SKM-1 (cell line): ENCODE results near the gene ATP1A1.

Source experiments
- DNase-seq: peaks from one replicate; lab custom pipeline; 2025; ENCODE audit not compliant: unreplicated experiment; lab: John Stamatoyannopoulos, UW

The ATP1A1 gene

GRCh38 chr1:116433275-116434257, 60.5 kb downstream of the ATP1A1 start:
- no peak for DNase-seq

GRCh38 chr1:116434849-116435248, 61.8 kb downstream of the ATP1A1 start:
- no peak for DNase-seq

- no peak for DNase-seq
Measured at GRCh38 chr1:116435806-116436610, 63.0 kb downstream of the ATP1A1 start.

GRCh38 chr1:116436611-116436970, 63.5 kb downstream of the ATP1A1 start:
- DNase-seq = peak; percentile 8

GRCh38 chr1:116439701-116440100, 66.7 kb downstream of the ATP1A1 start:
- no peak for DNase-seq

- DNase-seq = no peak
Measured at GRCh38 chr1:116440731-116441130, 67.7 kb downstream of the ATP1A1 start.

- no peak for DNase-seq
Measured at GRCh38 chr1:116445534-116445933, 72.5 kb downstream of the ATP1A1 start.

- DNase-seq = no peak
Measured at GRCh38 chr1:116446686-116447085, 73.6 kb downstream of the ATP1A1 start.

GRCh38 chr1:116448785-116449385, 75.8 kb downstream of the ATP1A1 start:
- no peak for DNase-seq

GRCh38 chr1:116449578-116449977, 76.5 kb downstream of the ATP1A1 start:
- DNase-seq = no peak

- DNase-seq = no peak
Measured at GRCh38 chr1:116451702-116452101, 78.7 kb downstream of the ATP1A1 start.

- no peak for DNase-seq
Measured at GRCh38 chr1:116453481-116453880, 80.4 kb downstream of the ATP1A1 start.

GRCh38 chr1:116453906-116454305, 80.9 kb downstream of the ATP1A1 start:
- no peak for DNase-seq
